ENCODE data around the gene GMDS.

Gene GMDS

GRCh38 chr6:1663511-1663910 lies 581.9 kb downstream of the GMDS start:
- DNase-seq, result no peak

- DNase-seq, result no peak
Measured at GRCh38 chr6:1662534-1662933, 582.9 kb downstream of the GMDS start.

GRCh38 chr6:1659816-1660215 lies 585.6 kb downstream of the GMDS start:
- DNase-seq, result no peak

GRCh38 chr6:1658212-1659005 lies 587.0 kb downstream of the GMDS start:
- DNase-seq, result no peak

GRCh38 chr6:1657771-1658165 lies 587.6 kb downstream of the GMDS start:
- DNase-seq, result no peak

GRCh38 chr6:1657116-1657770 lies 588.2 kb downstream of the GMDS start:
- DNase-seq, result no peak

- no peak for DNase-seq
Measured at GRCh38 chr6:1654054-1654453, 591.4 kb downstream of the GMDS start.

GRCh38 chr6:1652842-1653241 lies 592.6 kb downstream of the GMDS start:
- DNase-seq, result no peak

- no peak for DNase-seq
Measured at GRCh38 chr6:1651362-1651761, 594.0 kb downstream of the GMDS start.

- DNase-seq, result no peak
Measured at GRCh38 chr6:1645466-1646185, 599.8 kb downstream of the GMDS start.

GRCh38 chr6:1644516-1645060 lies 600.8 kb downstream of the GMDS start:
- DNase-seq, result no peak

- no peak for DNase-seq
Measured at GRCh38 chr6:1643830-1644445, 601.5 kb downstream of the GMDS start.

- no peak for DNase-seq
Measured at GRCh38 chr6:1643111-1643510, 602.3 kb downstream of the GMDS start.

GRCh38 chr6:1641343-1641885 lies 604.0 kb downstream of the GMDS start:
- DNase-seq, result no peak

GRCh38 chr6:1640476-1640875 lies 604.9 kb downstream of the GMDS start:
- DNase-seq, result no peak

GRCh38 chr6:1639430-1639829 lies 606.0 kb downstream of the GMDS start:
- DNase-seq, result no peak

- DNase-seq, result no peak
Measured at GRCh38 chr6:1636971-1637871, 608.2 kb downstream of the GMDS start.

GRCh38 chr6:1636272-1636825 lies 609.1 kb downstream of the GMDS start:
- DNase-seq, result no peak

- no peak for DNase-seq
Measured at GRCh38 chr6:1635305-1636010, 609.9 kb downstream of the GMDS start.

GRCh38 chr6:1634081-1634480 lies 611.3 kb downstream of the GMDS start:
- DNase-seq, result no peak

Measured in activated CD4-positive, alpha-beta T cell treated with anti-CD3 and anti-CD28 coated beads, Interleukin-2, amount 50 U/mL, for 4 hours (primary cell).